ENCODE data around the gene PSMD4.

Gene PSMD4

GRCh38 chr1:151311011-151311410 lies 56.5 kb downstream of the PSMD4 start:
- peak; percentile 8 to 19 for DNase-seq

GRCh38 chr1:151311589-151312331 lies 57.2 kb downstream of the PSMD4 start:
- peak; percentile 97 to 100 for DNase-seq

GRCh38 chr1:151312411-151312810 lies 57.9 kb downstream of the PSMD4 start:
- peak; percentile 55 to 57 for DNase-seq

GRCh38 chr1:151312826-151313225 lies 58.3 kb downstream of the PSMD4 start:
- DNase-seq = no peak

GRCh38 chr1:151313501-151313900 lies 59.0 kb downstream of the PSMD4 start:
- DNase-seq = no peak

- DNase-seq = no peak
These were observed 59.8 kb downstream of the PSMD4 start for GRCh38 chr1:151314137-151314875.

- no peak for DNase-seq
These were observed 61.2 kb downstream of the PSMD4 start for GRCh38 chr1:151315565-151316235.

All from inflammatory macrophage treated with lipopolysaccharide for 1 hour (primary cell).